GM10266 (cell line): ENCODE results near the gene NOTCH2.

Experiments used
- DNase-seq: peaks from one replicate; pipeline ENCODE4 v3.0.0; 2012; ENCODE audit errors: extremely low spot score
- CTCF ChIP-seq: IDR thresholded peaks from 2 replicates; pipeline ENCODE4 v1.5.1; 2012; ENCODE audit warnings: mild to moderate bottlenecking, low read depth; ENCODE audit not compliant: control insufficient read depth, insufficient read depth; ENCODE audit errors: missing control alignments

Gene NOTCH2

GRCh38 chr1:119862276-119862675 is 207.2 kb downstream of the NOTCH2 start:
- no peak for TF ChIP-seq CTCF
- DNase-seq = no peak
